Measurements from ENCODE around the gene SERPINF2.

DNA sequence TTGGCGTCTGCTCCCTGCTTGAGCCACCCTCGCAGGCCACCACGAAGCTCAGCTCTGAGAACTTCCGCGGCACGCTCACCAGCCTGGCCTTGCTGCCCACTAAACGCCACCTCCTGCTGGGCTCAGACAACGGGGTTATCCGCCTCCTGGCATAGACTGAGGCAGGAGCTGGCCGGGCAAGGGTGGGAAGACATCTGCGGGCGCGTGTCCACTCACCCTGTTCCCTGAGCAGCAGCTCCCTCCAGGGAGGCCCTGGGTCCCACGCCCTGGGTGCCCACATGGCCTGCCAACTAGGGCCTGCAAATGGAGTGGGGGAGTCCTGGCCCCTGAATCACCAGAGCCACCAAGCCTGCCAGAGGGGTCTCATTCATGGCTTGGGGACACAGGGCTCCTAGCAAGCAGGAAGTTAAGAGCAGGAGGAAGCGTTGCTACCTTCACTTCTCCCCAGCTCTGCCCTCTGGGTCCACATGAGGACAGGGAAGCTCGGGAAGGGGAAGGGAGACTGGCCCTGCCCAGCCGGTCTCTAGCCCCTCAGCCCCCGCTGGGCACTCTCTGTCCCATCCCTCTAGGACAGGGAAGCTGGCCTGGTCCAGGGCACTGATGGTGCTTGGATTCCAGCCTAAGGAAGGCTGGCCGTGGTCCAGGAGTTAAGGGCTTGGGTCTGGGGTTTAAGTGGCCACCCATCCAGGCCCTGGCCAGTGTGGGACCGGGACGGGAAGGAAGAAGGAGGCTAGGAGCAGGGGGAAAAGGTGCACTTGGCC is 5.0 kb upstream of the SERPINF2 start:
- TF ChIP-seq, protein P1, sequence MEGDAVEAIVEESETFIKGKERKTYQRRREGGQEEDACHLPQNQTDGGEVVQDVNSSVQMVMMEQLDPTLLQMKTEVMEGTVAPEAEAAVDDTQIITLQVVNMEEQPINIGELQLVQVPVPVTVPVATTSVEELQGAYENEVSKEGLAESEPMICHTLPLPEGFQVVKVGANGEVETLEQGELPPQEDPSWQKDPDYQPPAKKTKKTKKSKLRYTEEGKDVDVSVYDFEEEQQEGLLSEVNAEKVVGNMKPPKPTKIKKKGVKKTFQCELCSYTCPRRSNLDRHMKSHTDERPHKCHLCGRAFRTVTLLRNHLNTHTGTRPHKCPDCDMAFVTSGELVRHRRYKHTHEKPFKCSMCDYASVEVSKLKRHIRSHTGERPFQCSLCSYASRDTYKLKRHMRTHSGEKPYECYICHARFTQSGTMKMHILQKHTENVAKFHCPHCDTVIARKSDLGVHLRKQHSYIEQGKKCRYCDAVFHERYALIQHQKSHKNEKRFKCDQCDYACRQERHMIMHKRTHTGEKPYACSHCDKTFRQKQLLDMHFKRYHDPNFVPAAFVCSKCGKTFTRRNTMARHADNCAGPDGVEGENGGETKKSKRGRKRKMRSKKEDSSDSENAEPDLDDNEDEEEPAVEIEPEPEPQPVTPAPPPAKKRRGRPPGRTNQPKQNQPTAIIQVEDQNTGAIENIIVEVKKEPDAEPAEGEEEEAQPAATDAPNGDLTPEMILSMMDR (conservative IDR thresholded peaks at IDR 0.05 in 1 of 2, IDR thresholded peaks at IDR 0.05 in 1 of 2; ENCODE audit: low read depth in 1 of 2, low read length in 2 of 2): no peak
- TF ChIP-seq EZH2 (IDR thresholded peaks at IDR 0.05; ENCODE audit: low read length, missing control alignments): no peak

Data from fibroblast of lung (primary cell).